CD4-positive, alpha-beta T cell treated with Interleukin-17A for 1 hour (primary cell): ENCODE results near the gene STRN4.

Experiments
- DNase-seq: peaks from one replicate; pipeline ENCODE4 v3.0.0-alpha.2; 2020

The STRN4 gene

GRCh38 chr19:46704379-46705076, 41.7 kb downstream of the STRN4 start:
- DNase-seq = peak; percentile 86

- no peak for DNase-seq
These were observed 45.5 kb downstream of the STRN4 start for GRCh38 chr19:46700704-46701103.

GRCh38 chr19:46698395-46699321, 47.6 kb downstream of the STRN4 start:
- DNase-seq = no peak

- DNase-seq = peak; percentile 14
These were observed 48.9 kb downstream of the STRN4 start for GRCh38 chr19:46697204-46697960.

GRCh38 chr19:46696866-46697203, 49.4 kb downstream of the STRN4 start:
- no peak for DNase-seq

- DNase-seq = no peak
These were observed 50.2 kb downstream of the STRN4 start for GRCh38 chr19:46696052-46696451.

GRCh38 chr19:46693760-46694159, 52.5 kb downstream of the STRN4 start:
- DNase-seq = no peak

GRCh38 chr19:46692918-46693722, 53.1 kb downstream of the STRN4 start:
- DNase-seq = no peak

- no peak for DNase-seq
These were observed 54.3 kb downstream of the STRN4 start for GRCh38 chr19:46691948-46692347.

GRCh38 chr19:46691104-46691503, 55.1 kb downstream of the STRN4 start:
- DNase-seq = no peak

GRCh38 chr19:46689358-46689757, 56.9 kb downstream of the STRN4 start:
- no peak for DNase-seq

- DNase-seq = no peak
These were observed 58.7 kb downstream of the STRN4 start for GRCh38 chr19:46687438-46688145.

GRCh38 chr19:46685189-46685588, 61.1 kb downstream of the STRN4 start:
- no peak for DNase-seq

- peak; percentile 73 for DNase-seq
These were observed 68.0 kb downstream of the STRN4 start for GRCh38 chr19:46678110-46678732.

- no peak for DNase-seq
These were observed 71.7 kb downstream of the STRN4 start for GRCh38 chr19:46674416-46675178.

GRCh38 chr19:46670813-46671212, 75.4 kb downstream of the STRN4 start:
- DNase-seq = no peak
